ENCODE measurements around the gene TXN2.

GRCh38 chr22:36439481-36440271 is 41.8 kb downstream of the TXN2 start:
- TF ChIP-seq, protein P1, sequence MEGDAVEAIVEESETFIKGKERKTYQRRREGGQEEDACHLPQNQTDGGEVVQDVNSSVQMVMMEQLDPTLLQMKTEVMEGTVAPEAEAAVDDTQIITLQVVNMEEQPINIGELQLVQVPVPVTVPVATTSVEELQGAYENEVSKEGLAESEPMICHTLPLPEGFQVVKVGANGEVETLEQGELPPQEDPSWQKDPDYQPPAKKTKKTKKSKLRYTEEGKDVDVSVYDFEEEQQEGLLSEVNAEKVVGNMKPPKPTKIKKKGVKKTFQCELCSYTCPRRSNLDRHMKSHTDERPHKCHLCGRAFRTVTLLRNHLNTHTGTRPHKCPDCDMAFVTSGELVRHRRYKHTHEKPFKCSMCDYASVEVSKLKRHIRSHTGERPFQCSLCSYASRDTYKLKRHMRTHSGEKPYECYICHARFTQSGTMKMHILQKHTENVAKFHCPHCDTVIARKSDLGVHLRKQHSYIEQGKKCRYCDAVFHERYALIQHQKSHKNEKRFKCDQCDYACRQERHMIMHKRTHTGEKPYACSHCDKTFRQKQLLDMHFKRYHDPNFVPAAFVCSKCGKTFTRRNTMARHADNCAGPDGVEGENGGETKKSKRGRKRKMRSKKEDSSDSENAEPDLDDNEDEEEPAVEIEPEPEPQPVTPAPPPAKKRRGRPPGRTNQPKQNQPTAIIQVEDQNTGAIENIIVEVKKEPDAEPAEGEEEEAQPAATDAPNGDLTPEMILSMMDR (conservative IDR thresholded peaks at IDR 0.05; ENCODE audit: low read depth, low read length): no peak
- no peak for TF ChIP-seq POLR2A (IDR thresholded peaks at IDR 0.05; ENCODE audit: low read depth, low read length)
- TF ChIP-seq RCOR1 (IDR thresholded peaks at IDR 0.05; ENCODE audit: insufficient replicate concordance, low read length): peak; percentile 78
- peak; percentile 62; the same call in 1 of the 2 replicates for TF ChIP-seq BHLHE40 (IDR thresholded peaks at IDR 0.05; ENCODE audit: low read depth, low read length)
- TF ChIP-seq, protein P2, sequence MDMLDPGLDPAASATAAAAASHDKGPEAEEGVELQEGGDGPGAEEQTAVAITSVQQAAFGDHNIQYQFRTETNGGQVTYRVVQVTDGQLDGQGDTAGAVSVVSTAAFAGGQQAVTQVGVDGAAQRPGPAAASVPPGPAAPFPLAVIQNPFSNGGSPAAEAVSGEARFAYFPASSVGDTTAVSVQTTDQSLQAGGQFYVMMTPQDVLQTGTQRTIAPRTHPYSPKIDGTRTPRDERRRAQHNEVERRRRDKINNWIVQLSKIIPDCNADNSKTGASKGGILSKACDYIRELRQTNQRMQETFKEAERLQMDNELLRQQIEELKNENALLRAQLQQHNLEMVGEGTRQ (IDR thresholded peaks at IDR 0.05; ENCODE audit: low read depth, low read length): no peak; the same call in 1 of the 2 replicates
- TF ChIP-seq MAFK (IDR thresholded peaks at IDR 0.05; ENCODE audit: low read depth, low read length): no peak
- TF ChIP-seq CEBPB (IDR thresholded peaks at IDR 0.05; ENCODE audit: low read depth, low read length): 0 out of 2 replicates have a peak, but pooled peaks have one; percentile 8
- TF ChIP-seq MAZ (IDR thresholded peaks at IDR 0.05; ENCODE audit: borderline replicate concordance, low read depth, low read length): peak; percentile 86
- TF ChIP-seq RAD21 (IDR thresholded peaks at IDR 0.05; ENCODE audit: low read length): no peak
- TF ChIP-seq FOS (IDR thresholded peaks at IDR 0.05; ENCODE audit: low read depth, low read length): peak; percentile 100
- TF ChIP-seq, protein P3, sequence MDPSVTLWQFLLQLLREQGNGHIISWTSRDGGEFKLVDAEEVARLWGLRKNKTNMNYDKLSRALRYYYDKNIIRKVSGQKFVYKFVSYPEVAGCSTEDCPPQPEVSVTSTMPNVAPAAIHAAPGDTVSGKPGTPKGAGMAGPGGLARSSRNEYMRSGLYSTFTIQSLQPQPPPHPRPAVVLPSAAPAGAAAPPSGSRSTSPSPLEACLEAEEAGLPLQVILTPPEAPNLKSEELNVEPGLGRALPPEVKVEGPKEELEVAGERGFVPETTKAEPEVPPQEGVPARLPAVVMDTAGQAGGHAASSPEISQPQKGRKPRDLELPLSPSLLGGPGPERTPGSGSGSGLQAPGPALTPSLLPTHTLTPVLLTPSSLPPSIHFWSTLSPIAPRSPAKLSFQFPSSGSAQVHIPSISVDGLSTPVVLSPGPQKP (IDR thresholded peaks at IDR 0.05; ENCODE audit: borderline replicate concordance, low read depth, low read length): no peak
- peak; percentile 48; the same call in 1 of the 2 replicates for TF ChIP-seq NFE2L2 (IDR thresholded peaks at IDR 0.05; ENCODE audit: low read depth, low read length)

Data from IMR-90 (cell line).